Lower leg skin (tissue), 4 donors: ENCODE results near the gene PPP1R15B. TPM values are rescaled to one million over a fixed set of nuclear protein-coding genes. Genes with fewer than 3 reads are reported as not detected.

ENCODE experiments used
- DNase-seq, 2 donors: peaks; one replicate each; pipeline ENCODE4 v3.0.0-alpha.2; 2019; ENCODE audit warnings: low spot score in 2 of 2
- H3K4me3 ChIP-seq: fragments of 200-600 bp; sonication (generic); 2 replicates; pipeline ENCODE4 v1.5.1; 2017; ENCODE audit warnings: mild to moderate bottlenecking, low read depth; ENCODE audit not compliant: poor library complexity, severe bottlenecking
- POLR2A ChIP-seq, 2 donors: fragments of 450-650 bp; IDR thresholded peaks; one replicate each; pipeline ENCODE4 v1.6.1; 2016 to 2017; ENCODE audit warnings: antibody characterized with exemption in 2 of 2, mild to moderate bottlenecking in 1 of 2, moderate library complexity in 1 of 2
- WGBS, 2 donors: methylation state at CpG; one replicate each; pipeline ENCODE4 v1.1.5; 2018; 5-methylcytosine and 5-hydroxymethylcytosine counted together
- intact Hi-C: fragments of 100-400 bp; cut with DNase I; formaldehyde crosslinking; loops from one replicate; pipeline ENCODE4 v1.15.0; 2023; ENCODE audit warnings: low total_unique reads
- total RNA-seq, 4 donors: library from RNA; depleted of rRNA; stranded (reverse); fragments of >200 nt; gene quantifications; one replicate each; pipeline ENCODE4 v1.1.0, GENCODE V29; 2016
- TF ChIP-seq, protein P1 (sequence below), 3 donors: fragments of 450-650 bp; IDR thresholded peaks; one replicate each; pipeline ENCODE4 v1.5.1; 2016; ENCODE audit warnings: antibody characterized with exemption in 3 of 3, mild to moderate bottlenecking in 3 of 3, moderate library complexity in 2 of 3

PPP1R15B gene
- total RNA-seq, 4 donors from 2014 or later, result 37.9 to 56.4 (median 49.5) TPM

GRCh38 chr1:204421441-204421840, 9.8 kb upstream of the PPP1R15B start:
- TF ChIP-seq POLR2A (IDR thresholded peaks at IDR 0.05), result no peak
- TF ChIP-seq, protein P1, sequence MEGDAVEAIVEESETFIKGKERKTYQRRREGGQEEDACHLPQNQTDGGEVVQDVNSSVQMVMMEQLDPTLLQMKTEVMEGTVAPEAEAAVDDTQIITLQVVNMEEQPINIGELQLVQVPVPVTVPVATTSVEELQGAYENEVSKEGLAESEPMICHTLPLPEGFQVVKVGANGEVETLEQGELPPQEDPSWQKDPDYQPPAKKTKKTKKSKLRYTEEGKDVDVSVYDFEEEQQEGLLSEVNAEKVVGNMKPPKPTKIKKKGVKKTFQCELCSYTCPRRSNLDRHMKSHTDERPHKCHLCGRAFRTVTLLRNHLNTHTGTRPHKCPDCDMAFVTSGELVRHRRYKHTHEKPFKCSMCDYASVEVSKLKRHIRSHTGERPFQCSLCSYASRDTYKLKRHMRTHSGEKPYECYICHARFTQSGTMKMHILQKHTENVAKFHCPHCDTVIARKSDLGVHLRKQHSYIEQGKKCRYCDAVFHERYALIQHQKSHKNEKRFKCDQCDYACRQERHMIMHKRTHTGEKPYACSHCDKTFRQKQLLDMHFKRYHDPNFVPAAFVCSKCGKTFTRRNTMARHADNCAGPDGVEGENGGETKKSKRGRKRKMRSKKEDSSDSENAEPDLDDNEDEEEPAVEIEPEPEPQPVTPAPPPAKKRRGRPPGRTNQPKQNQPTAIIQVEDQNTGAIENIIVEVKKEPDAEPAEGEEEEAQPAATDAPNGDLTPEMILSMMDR (IDR thresholded peaks at IDR 0.05), result no peak
- no peak overlapping the region for H3K4me3 ChIP-seq
- WGBS, 2 donors, result 95 to 100% methylated on average over 1 of the region's 1 CpG
- DNase-seq, result no peak
- intact Hi-C loops, result no loop called here

DNA sequence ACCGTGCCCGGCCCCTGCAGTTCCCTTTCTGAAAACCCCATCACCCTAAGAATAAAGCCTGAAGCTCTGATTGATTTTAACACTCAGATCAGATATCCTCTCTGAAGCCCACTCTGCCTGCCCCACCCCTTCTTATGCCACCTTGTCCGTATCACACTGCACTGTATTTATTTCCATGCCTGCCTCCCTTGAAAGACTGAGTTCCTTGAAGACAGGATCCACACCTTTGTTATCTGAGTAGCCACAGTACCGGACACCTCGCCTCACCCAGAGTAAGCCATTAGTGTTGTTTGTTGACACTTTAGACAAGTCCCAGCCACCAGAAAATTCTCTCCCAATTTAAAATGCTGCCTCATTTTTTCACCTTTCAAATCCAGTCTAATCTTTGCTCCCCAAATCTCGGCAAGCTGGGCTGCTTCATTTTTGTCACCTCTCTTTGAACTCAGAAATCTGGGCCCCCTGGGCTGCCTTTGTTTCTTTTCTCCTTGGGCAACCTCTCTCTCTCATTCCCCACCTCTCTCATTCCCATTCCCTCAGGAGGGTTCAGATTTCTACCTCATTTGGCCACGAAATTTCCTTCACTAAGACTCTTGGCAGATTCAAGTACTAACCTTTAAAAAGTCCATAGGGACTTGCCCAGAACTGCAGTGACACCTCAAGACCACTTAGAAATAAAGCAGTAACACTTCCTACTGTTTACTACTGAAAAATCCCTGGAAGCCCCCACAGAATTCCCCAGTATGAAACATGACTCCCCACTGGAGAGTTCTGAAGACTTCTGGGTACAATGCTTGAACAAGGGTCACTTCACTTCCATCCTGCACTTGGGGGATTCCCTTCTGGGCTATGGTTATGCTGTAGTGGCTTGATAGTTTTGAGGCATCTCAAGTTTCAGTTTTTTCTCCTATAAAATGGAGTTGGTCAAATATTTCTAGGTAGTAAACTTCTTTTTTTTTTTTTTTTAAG, 8.7 kb upstream of the PPP1R15B start:
- no peak overlapping the region for H3K4me3 ChIP-seq
- DNase-seq, result peak in 1 of 2 donors; percentile 56
- intact Hi-C loops, result no loop called here
- 73 to 80% methylated on average over 7 of the region's 7 CpGs for WGBS, 2 donors
- TF ChIP-seq POLR2A (IDR thresholded peaks at IDR 0.05), result no peak
- TF ChIP-seq, protein P1 (IDR thresholded peaks at IDR 0.05), result no peak

DNA sequence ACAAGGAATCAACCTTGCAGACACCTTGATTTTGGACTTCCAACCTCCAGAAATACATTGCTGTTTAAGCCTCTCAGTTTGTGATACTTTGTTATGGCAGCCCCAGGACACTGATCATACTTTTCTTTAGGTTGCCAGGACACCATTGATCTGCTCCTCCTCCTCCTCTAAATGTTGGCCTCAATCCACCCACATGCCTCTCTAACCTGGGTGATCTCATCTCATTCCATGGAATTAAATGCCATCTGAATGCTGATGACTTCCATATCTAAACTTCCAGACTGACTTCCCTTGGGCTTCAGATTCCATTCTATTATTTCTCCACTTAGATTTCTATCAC, 7.4 kb upstream of the PPP1R15B start:
- no peak for DNase-seq

GRCh38 chr1:204418174-204419063, 6.8 kb upstream of the PPP1R15B start:
- TF ChIP-seq, protein P1 (IDR thresholded peaks at IDR 0.05), result no peak
- TF ChIP-seq POLR2A (IDR thresholded peaks at IDR 0.05), result no peak
- intact Hi-C loops, result no loop called here
- DNase-seq, result peak in 1 of 2 donors; percentile 79
- H3K4me3 ChIP-seq, result no peak overlapping the region
- 59 to 66% methylated on average over 10 of the region's 10 CpGs for WGBS, 2 donors

More for the DNA sequence above, 7.4 kb upstream of the PPP1R15B start:
- TF ChIP-seq, protein P1 (IDR thresholded peaks at IDR 0.05), result no peak
- no peak for TF ChIP-seq POLR2A (IDR thresholded peaks at IDR 0.05)
- no peak overlapping the region for H3K4me3 ChIP-seq
- intact Hi-C loops, result no loop called here

- DNase-seq, result peak; percentile 82 to 91
- H3K4me3 ChIP-seq, result no peak overlapping the region
- intact Hi-C loops, result no loop called here
- 9 to 12% methylated on average over 10 of the region's 10 CpGs for WGBS, 2 donors
- no peak for TF ChIP-seq POLR2A (IDR thresholded peaks at IDR 0.05)
- TF ChIP-seq, protein P1 (IDR thresholded peaks at IDR 0.05), result no peak
These were observed 5.7 kb upstream of the PPP1R15B start for GRCh38 chr1:204417074-204417997.
